Stomach (tissue), 9 donors: ENCODE results near the gene DOCK8. TPM values are rescaled to one million over a fixed set of nuclear protein-coding genes. Genes with fewer than 3 reads are reported as not detected.

ENCODE experiments used
- DNase-seq, 2 donors: peaks; one replicate each; pipeline versions ENCODE4 v3.0.0 to v3.0.0-alpha.2; 2013 to 2019
- H3K27ac ChIP-seq, 5 donors: fragments of 200-600 bp in 4 of 5; sonication (generic) in 4 of 5; one replicate each; pipeline ENCODE4 v1.5.1; 2013 to 2019; ENCODE audit warnings: mild to moderate bottlenecking in 1 of 5, moderate library complexity in 1 of 5
- H3K27me3 ChIP-seq, 3 donors: fragments of 200-600 bp; sonication (generic); one replicate each; pipeline ENCODE4 v1.5.1; 2017 to 2019; ENCODE audit warnings: mixed run types in 1 of 3
- H3K36me3 ChIP-seq, 4 donors: fragments of 200-600 bp; sonication (generic); 1 replicate in 3 of 4; 2 replicates in 1 of 4; pipeline ENCODE4 v1.5.1; 2016 to 2019
- H3K4me1 ChIP-seq, 4 donors: fragments of 200-600 bp; sonication (generic); one replicate each; pipeline ENCODE4 v1.5.1; 2016 to 2019
- H3K4me3 ChIP-seq, 4 donors: fragments of 200-600 bp; sonication (generic) in 3 of 4; one replicate each; pipeline ENCODE4 v1.5.1; 2016 to 2019; ENCODE audit warnings: mild to moderate bottlenecking in 1 of 4
- H3K9me3 ChIP-seq, 4 donors: fragments of 200-600 bp; sonication (generic); one replicate each; pipeline ENCODE4 v1.5.1; 2016 to 2019
- CTCF ChIP-seq, 7 experiments: fragments of 450-650 bp in 4 of 7; fragments of 200-600 bp in 3 of 7; sonication (generic) in 3 of 7; IDR thresholded peaks; one replicate each; pipeline ENCODE4 v1.5.1; 2016 to 2019; ENCODE audit warnings: antibody characterized with exemption in 7 of 7, control low read depth in 2 of 7, mild to moderate bottlenecking in 1 of 7
- EP300 ChIP-seq: sonication (generic); formaldehyde crosslinking; IDR thresholded peaks from one replicate; pipeline ENCODE4 v1.6.1; 2017; ENCODE audit warnings: antibody characterized with exemption
- POLR2A ChIP-seq, 4 donors: fragments of 450-650 bp; IDR thresholded peaks; one replicate each; pipeline ENCODE4 v1.6.1; 2016; ENCODE audit warnings: antibody characterized with exemption in 4 of 4, control low read depth in 2 of 4, mild to moderate bottlenecking in 1 of 4, moderate library complexity in 1 of 4
- POLR2AphosphoS5 ChIP-seq, 3 donors: sonication (generic); formaldehyde crosslinking; IDR thresholded peaks; one replicate each; pipeline ENCODE4 v1.6.1; 2016; ENCODE audit warnings: antibody characterized with exemption in 3 of 3
- WGBS, 5 donors: extraction: QIAGEN DNeasy Blood & Tissue Kit in 3 of 5; methylation state at CpG; one replicate each; pipeline versions ENCODE4 v1.1.5 to v1.1.7; 2013 to 2018; 5-methylcytosine and 5-hydroxymethylcytosine counted together
- intact Hi-C: fragments of 100-400 bp; cut with DNase I; formaldehyde crosslinking; loops from one replicate; pipeline ENCODE4 v1.15.1; 2023; ENCODE audit warnings: low total_unique reads
- polyA plus RNA-seq, 3 donors: library from polyadenylated mRNA; stranded (reverse); fragments of 200-250 nt; gene quantifications; one replicate each; pipeline ENCODE4 v1.2.3, GENCODE V29; 2013
- total RNA-seq, 5 donors: library from RNA; depleted of rRNA; stranded (reverse); fragments of >200 nt; gene quantifications; one replicate each; pipeline versions ENCODE4 v1.1.0 to v1.2.3, GENCODE V29; 2014 to 2016
- donor health status: healthy with polysubstance abuse.
- donor health status: Bipolar disorder and iron deficiency.
- donor health status: healthy.

The DOCK8 gene
- total and polyA plus RNA-seq, 8 donors: 2.8 to 191 (median 10.2) TPM

DNA sequence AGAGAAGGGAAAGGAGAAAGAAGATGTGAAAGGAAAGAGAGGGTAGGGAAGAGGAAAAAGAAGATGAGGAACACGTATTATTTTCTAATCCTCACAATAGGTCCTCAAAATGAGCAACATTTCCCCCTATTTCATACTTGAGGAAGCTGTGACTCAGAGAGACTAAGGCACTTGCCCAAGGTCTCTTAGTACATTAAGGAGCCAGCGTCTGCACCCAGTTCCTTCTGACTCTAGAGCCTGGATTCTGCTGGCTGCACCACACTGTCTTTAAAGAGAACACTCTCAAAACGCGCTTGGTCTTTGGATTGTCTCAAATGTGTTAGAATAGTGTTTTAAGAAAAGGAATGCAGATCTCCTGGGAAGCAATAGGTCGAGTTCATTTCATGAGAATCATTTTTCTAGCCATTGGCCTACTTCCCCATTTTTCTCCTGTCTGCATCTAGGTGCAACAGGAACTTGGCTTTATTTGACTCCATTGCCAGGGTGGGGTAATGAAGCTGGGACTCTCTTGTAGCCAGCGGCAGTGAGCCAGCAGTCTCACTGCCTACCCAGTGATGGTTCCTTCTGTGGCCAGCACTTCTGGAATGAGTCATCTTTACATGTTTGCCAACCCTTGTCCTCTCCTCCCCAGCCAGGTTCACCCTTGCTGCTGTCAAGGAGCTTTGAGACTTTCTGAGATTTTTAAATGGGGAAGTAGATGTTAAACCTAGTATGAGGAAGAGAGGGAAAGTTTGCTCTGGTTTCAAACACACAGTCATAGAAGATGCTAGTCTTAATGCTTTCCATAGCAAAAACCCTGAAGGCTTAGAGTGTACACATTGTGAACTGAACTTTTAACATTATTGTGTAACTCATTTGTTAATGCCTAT is 82.7 kb downstream of the DOCK8 start:
- H3K27ac ChIP-seq: peak overlapping the region in 3 of 5 donors; percentile 41 to 65 (median 61)
- intact Hi-C loops: no loop called here

DNA sequence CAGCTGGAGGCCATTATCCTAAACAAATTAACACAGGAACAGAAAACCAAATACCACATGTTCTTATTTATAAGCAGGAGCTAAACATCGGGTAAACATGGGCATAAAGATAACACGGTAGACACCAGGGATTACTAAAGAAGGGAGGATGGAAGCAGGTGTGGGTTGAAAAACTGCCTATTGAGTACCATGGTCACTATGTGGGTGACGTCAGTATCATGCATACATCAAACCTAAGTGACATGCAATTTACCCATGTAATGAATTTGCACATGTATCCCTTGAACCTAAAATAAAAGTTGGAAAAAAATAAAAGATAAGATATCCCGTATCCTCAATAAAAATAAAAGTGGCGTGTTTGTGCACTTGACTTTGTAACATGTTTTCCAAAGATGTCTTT is 88.8 kb downstream of the DOCK8 start:
- no peak for DNase-seq
- intact Hi-C loops: no loop called here
- Histone ChIP-seq H3K4me3 (no peak overlapping the region), H3K9me3 (no peaks in the 10 kb centered on the region), H3K36me3 (peaks cover 0 to 6% (median 2%) of the 10 kb centered on the region in 4 donors), H3K27me3 (no peaks in the 10 kb centered on the region), H3K27ac (no peak overlapping the region), H3K4me1 (no peaks in the 10 kb centered on the region)
- WGBS, 5 donors: 81 to 90% (median 86%) methylated on average over 5 of the region's 5 CpGs
- TF ChIP-seq EP300: no peak
- no peak for TF ChIP-seq CTCF (IDR thresholded peaks at IDR 0.05)
- TF ChIP-seq POLR2A (IDR thresholded peaks at IDR 0.05): no peak
- TF ChIP-seq POLR2AphosphoS5 (IDR thresholded peaks at IDR 0.05): no peak

More for the DNA sequence above, 82.7 kb downstream of the DOCK8 start:
- no peaks in the 10 kb centered on the region for H3K36me3 ChIP-seq
- H3K9me3 ChIP-seq: no peaks in the 10 kb centered on the region
- DNase-seq: peak; percentile 51 to 60
- peaks cover 0 to 20% (median 4%) of the 10 kb centered on the region in 4 donors for H3K4me1 ChIP-seq
- WGBS, 5 donors: 41 to 50% (median 43%) methylated on average over 6 of the region's 6 CpGs
- no peak overlapping the region for H3K4me3 ChIP-seq
- no peaks in the 10 kb centered on the region for H3K27me3 ChIP-seq
- TF ChIP-seq EP300: no peak
- TF ChIP-seq POLR2A (IDR thresholded peaks at IDR 0.05): no peak
- no peak for TF ChIP-seq CTCF (IDR thresholded peaks at IDR 0.05)
- peak in 2 of 3 donors; percentile 33 to 66 for TF ChIP-seq POLR2AphosphoS5 (IDR thresholded peaks at IDR 0.05)

DNA sequence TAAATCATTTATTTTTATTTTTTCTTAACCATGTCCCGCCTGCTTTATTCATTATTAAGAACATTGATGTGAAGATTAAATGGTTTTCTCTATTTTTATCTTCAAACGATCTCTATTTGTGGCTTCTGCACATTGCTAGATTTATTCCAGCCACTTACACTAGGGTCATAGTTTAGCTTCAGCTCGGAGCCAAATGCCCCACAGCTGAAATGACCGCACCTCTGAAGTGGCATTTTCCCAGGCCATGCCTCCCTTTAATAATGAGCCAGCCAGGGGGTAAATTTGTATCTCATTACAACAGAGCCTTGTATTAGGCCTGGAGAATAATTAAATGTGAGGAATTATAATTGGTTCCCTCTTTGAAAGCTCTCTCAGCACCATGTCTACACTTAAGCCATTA is 89.4 kb downstream of the DOCK8 start:
- intact Hi-C loops: no loop called here
- TF ChIP-seq POLR2A (IDR thresholded peaks at IDR 0.05): no peak
- TF ChIP-seq CTCF (IDR thresholded peaks at IDR 0.05): no peak
- no peak for TF ChIP-seq POLR2AphosphoS5 (IDR thresholded peaks at IDR 0.05)
- no peak for TF ChIP-seq EP300
- Histone ChIP-seq H3K27me3 (no peaks in the 10 kb centered on the region), H3K27ac (no peak overlapping the region), H3K9me3 (no peaks in the 10 kb centered on the region), H3K4me1 (no peaks in the 10 kb centered on the region), H3K4me3 (no peak overlapping the region), H3K36me3 (peaks cover 0 to 6% (median 2%) of the 10 kb centered on the region in 4 donors)
- WGBS, 5 donors: 78 to 88% (median 82%) methylated on average over 4 of the region's 4 CpGs
- no peak for DNase-seq

- no peak overlapping the region for H3K27ac ChIP-seq
- no peak overlapping the region for H3K4me3 ChIP-seq
- no peaks in the 10 kb centered on the region for H3K9me3 ChIP-seq
- intact Hi-C loops: no loop called here
- no peaks in the 10 kb centered on the region for H3K27me3 ChIP-seq
- TF ChIP-seq POLR2A (IDR thresholded peaks at IDR 0.05) (no peak), POLR2AphosphoS5 (IDR thresholded peaks at IDR 0.05) (no peak), EP300 (no peak), CTCF (IDR thresholded peaks at IDR 0.05) (no peak)
- peak in 1 of 2 donors; percentile 27 for DNase-seq
- 57 to 76% (median 75%) methylated on average over 10 of the region's 10 CpGs for WGBS, 5 donors
- H3K36me3 ChIP-seq: peaks cover 0 to 6% (median 2%) of the 10 kb centered on the region in 4 donors
- no peaks in the 10 kb centered on the region for H3K4me1 ChIP-seq
Measured at GRCh38 chr9:304519-305185, 90.0 kb downstream of the DOCK8 start.
